Measurements from ENCODE around the gene RTKN2. TPM values are rescaled to one million over a fixed set of nuclear protein-coding genes. Genes with fewer than 3 reads are reported as not detected.

RTKN2 gene
- total and polyA plus RNA-seq, 2 of the 4 experiments (the other 2 are of a cell fraction): 0.75 to 0.90 TPM

DNA sequence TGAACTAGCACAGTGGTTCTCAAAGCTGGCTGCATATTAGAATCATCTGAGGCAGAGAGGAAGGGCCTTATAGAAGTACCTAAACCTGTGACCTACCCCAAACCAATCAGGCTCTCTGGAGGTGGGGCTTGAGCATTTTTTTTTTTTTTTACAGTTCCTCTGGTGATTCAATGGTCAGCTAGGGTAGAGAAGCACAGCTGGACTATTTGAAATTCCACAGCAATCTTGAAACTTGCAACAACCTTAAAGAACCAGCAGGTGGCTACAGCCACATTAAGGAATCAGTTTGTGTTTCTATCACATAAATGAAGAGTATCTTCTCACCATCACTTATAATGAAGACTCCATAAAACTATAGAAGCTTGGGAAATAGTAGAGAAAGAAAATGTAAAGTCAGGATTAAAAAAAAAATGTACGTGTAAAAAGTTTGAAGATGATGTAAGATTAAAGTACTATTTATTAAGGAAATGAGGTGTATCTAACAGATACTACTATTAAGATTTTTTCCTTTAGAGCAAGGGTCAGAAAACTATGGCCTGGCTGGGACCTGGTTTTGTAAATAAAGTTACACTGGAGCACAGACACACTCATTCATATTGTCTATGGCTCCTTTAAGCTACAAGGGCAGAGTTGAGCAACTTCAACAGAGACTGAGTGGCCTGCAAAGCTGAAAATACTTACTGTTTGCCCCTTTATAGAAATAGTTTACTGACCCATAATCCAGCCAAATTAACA, 3.8 kb downstream of the RTKN2 start (continued):
- TF ChIP-seq SMC3 (IDR thresholded peaks at IDR 0.05; ENCODE audit: low read depth, low read length) (peak; percentile 71), BHLHE40 (IDR thresholded peaks at IDR 0.05; ENCODE audit: low read depth, low read length) (no peak)

DNA sequence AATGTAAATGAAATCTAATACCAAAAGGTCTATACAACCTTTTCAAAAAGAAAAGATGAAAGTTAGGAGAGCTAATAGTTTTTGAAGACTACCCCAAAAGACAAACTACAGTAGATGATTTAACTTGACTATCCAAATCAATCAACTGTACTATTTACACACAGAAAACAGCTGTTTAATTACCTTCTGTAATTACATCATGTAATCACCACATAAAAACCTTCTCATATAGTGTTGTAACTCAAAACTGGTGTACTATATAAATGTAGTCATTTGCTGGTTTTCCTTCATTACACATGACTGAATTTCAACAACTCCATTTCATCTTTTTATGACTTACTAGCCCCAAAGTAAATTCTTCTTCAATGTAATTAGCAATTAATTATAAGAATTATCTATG, 4.5 kb downstream of the RTKN2 start:
- TF ChIP-seq MAFK (IDR thresholded peaks at IDR 0.05; ENCODE audit: low read depth, low read length) (no peak), POLR2A (IDR thresholded peaks at IDR 0.05; ENCODE audit: low read depth, low read length) (no peak), RCOR1 (IDR thresholded peaks at IDR 0.05; ENCODE audit: insufficient replicate concordance, low read length) (no peak), CEBPB (IDR thresholded peaks at IDR 0.05; ENCODE audit: low read depth, low read length) (no peak), SMC3 (IDR thresholded peaks at IDR 0.05; ENCODE audit: low read depth, low read length) (no peak), MAZ (IDR thresholded peaks at IDR 0.05; ENCODE audit: borderline replicate concordance, low read depth, low read length) (no peak), MXI1 (IDR thresholded peaks at IDR 0.05; ENCODE audit: borderline replicate concordance, low read depth, low read length) (no peak)
- dilution Hi-C loops (cut with HindIII; ENCODE audit: low sequenced_read_pairs, unreplicated experiment): no loop called here
- Histone ChIP-seq H3K4me3 (ENCODE audit: insufficient read depth, low read depth, low read length) (no peak overlapping the region), H3K18ac (ENCODE audit: low read depth, low read length) (no peak overlapping the region), H4K20me1 (ENCODE audit: insufficient read depth, low read length) (no peaks in the 10 kb centered on the region), H4K8ac (ENCODE audit: low read depth in 2 of 2, low read length in 2 of 2) (no peak overlapping the region), H2AFZ (replicated peaks; ENCODE audit: low read length, poor library complexity) (no peak overlapping the region), H4K91ac (ENCODE audit: insufficient read depth, low read depth, low read length) (no peak overlapping the region), H3K79me1 (ENCODE audit: low read depth in 1 of 2, low read length in 2 of 2) (peaks cover 0 to 3% of the 10 kb centered on the region in 2 experiments; a peak in 2 of 4 replicates), H3K4me2 (ENCODE audit: low read depth, low read length) (no peak overlapping the region), H3K9me1 (ENCODE audit: insufficient read depth, low read length) (no peaks in the 10 kb centered on the region), H3K56ac (ENCODE audit: extremely low read depth, insufficient read depth, low read length) (no peak overlapping the region), H3K36me3 (ENCODE audit: control insufficient read depth, insufficient read depth, low read length) (no peaks in the 10 kb centered on the region), H3K27ac (ENCODE audit: insufficient read depth, low read length) (no peak overlapping the region), H4K5ac (ENCODE audit: low read depth, low read length) (no peak overlapping the region), H2AK9ac (replicated peaks; ENCODE audit: low read depth, low read length, poor library complexity) (no peak overlapping the region), H2BK120ac (ENCODE audit: low read depth, low read length) (no peak overlapping the region), H3K9me3 (ENCODE audit: control insufficient read depth, insufficient read depth, low read length) (no peaks in the 10 kb centered on the region), H3K4ac (ENCODE audit: low read depth, low read length) (no peak overlapping the region), H2BK5ac (ENCODE audit: low read depth, low read length, poor library complexity, severe bottlenecking) (no peak overlapping the region), H2BK20ac (ENCODE audit: low read depth, low read length) (no peak overlapping the region), H3K9ac (ENCODE audit: low read depth, low read length) (no peak overlapping the region), H2BK15ac (ENCODE audit: low read depth, low read length) (no peak overlapping the region), H3K4me1 (ENCODE audit: control insufficient read depth, insufficient read depth, low read length) (peaks cover 3% of the 10 kb centered on the region; the same call in 1 of the 2 replicates), H3K27me3 (ENCODE audit: control insufficient read depth, insufficient read depth, low read length) (no peaks in the 10 kb centered on the region), H3K14ac (replicated peaks; ENCODE audit: low read depth, low read length) (no peak overlapping the region), H3K23ac (ENCODE audit: low read depth, low read length) (no peak overlapping the region), H2AK5ac (ENCODE audit: low read depth, low read length) (no peak overlapping the region)
- ATAC-seq (ENCODE audit: low read depth) (no peak), DNase-seq (no peak)
- POLR2A ChIA-PET (ENCODE audit: unreplicated experiment): interaction anchor here (0.7 kb wide), 1 partner anchor 217 kb away, joined by 3 read pairs; no protein-coding TSS in a partner anchor
- intact Hi-C loops (cut with micrococcal nuclease): loop anchor here (2.0 to 10.0 kb wide), 4 partner anchors 111 to 1459 kb away; partner anchors contain the start of gene ZNF365
- in situ Hi-C loops (cut with MboI; ENCODE audit: low sequenced_read_pairs): loop anchor here (25.0 kb wide), 1 partner anchor 548 kb away; the partner anchor contains the start of genes ADO and EGR2
- CTCF ChIA-PET: interaction anchor here (0.6 to 1.6 kb wide), 9 partner anchors 10 to 1207 kb away, joined by 3 to 5 read pairs (median 5); no protein-coding TSS in a partner anchor
- no TSS peak for BruUV-seq (replicated peaks)

Data from IMR-90 (cell line).